GM18502 (cell line): ENCODE measurements around the gene MBD3.

Source experiments
- ATAC-seq: cut with Tn5 transposase; IDR thresholded peaks from one replicate; pipeline ENCODE4 v1.9.1; 2021; ENCODE audit warnings: mild to moderate bottlenecking; ENCODE audit not compliant: unreplicated experiment, poor library complexity

The MBD3 gene

GRCh38 chr19:1575323-1576241 is 17.1 kb downstream of the MBD3 start:
- ATAC-seq = no peak

- no peak for ATAC-seq
Observed at GRCh38 chr19:1574354-1575136, 18.1 kb downstream of the MBD3 start.

- no peak for ATAC-seq
Observed at GRCh38 chr19:1572795-1573194, 19.9 kb downstream of the MBD3 start.

GRCh38 chr19:1571358-1571757 is 21.3 kb downstream of the MBD3 start:
- no peak for ATAC-seq

- ATAC-seq = no peak
Observed at GRCh38 chr19:1570836-1571235, 21.8 kb downstream of the MBD3 start.

GRCh38 chr19:1569997-1570396 is 22.7 kb downstream of the MBD3 start:
- ATAC-seq = no peak

- ATAC-seq = no peak
Observed at GRCh38 chr19:1568320-1569019, 24.2 kb downstream of the MBD3 start, which contains the start of gene MEX3D. Gene MEX3D (minus strand): TSS chr19:1568325. CDS start chr19:1568058, 267 bp downstream.

- no peak for ATAC-seq
Observed at GRCh38 chr19:1567848-1568227, 24.8 kb downstream of the MBD3 start.

GRCh38 chr19:1567116-1567847 is 25.4 kb downstream of the MBD3 start:
- no peak for ATAC-seq

GRCh38 chr19:1566392-1567115 is 26.1 kb downstream of the MBD3 start:
- no peak for ATAC-seq

GRCh38 chr19:1563251-1563650 is 29.4 kb downstream of the MBD3 start:
- no peak for ATAC-seq

- no peak for ATAC-seq
Observed at GRCh38 chr19:1561236-1561842, 31.3 kb downstream of the MBD3 start.

GRCh38 chr19:1560286-1560882 is 32.3 kb downstream of the MBD3 start:
- ATAC-seq = no peak

GRCh38 chr19:1558552-1558951 is 34.1 kb downstream of the MBD3 start:
- ATAC-seq = no peak

- ATAC-seq = no peak
Observed at GRCh38 chr19:1556390-1557070, 36.1 kb downstream of the MBD3 start.

- no peak for ATAC-seq
Observed at GRCh38 chr19:1555487-1556389, 36.9 kb downstream of the MBD3 start.

GRCh38 chr19:1554968-1555367 is 37.7 kb downstream of the MBD3 start:
- no peak for ATAC-seq
